Astrocyte (in vitro differentiated cells and primary cell): ENCODE data around the gene ACTG2. TPM values are rescaled to one million over a fixed set of nuclear protein-coding genes. Genes with fewer than 3 reads are reported as not detected.
A peak's percentile ranks its signal among the peaks of the same experiment; 100 is the strongest.

ENCODE experiments used
- DNase-seq: peaks from one replicate; pipeline ENCODE4 v3.0.0-alpha.2; 2010; ENCODE audit warnings: low read depth
- FAIRE-seq: peaks from 2 replicates; lab custom pipeline; 2011; peaks lifted over from hg19 to GRCh38; lab: Jason Lieb, UNC
- H2AFZ ChIP-seq: 2 replicates; pipeline ENCODE4 v1.6.0; 2012; ENCODE audit warnings: low read depth, low read length, inconsistent platforms
- H3K27ac ChIP-seq: 2 replicates; pipeline ENCODE4 v1.5.1; 2011; ENCODE audit warnings: low read depth, low read length, inconsistent platforms
- H3K27me3 ChIP-seq: 2 replicates; pipeline ENCODE4 v1.6.0; 2011; ENCODE audit warnings: low read length, inconsistent platforms; ENCODE audit not compliant: insufficient read depth
- H3K36me3 ChIP-seq: 2 replicates; pipeline ENCODE4 v1.5.1; 2011; ENCODE audit warnings: low read length, inconsistent platforms; ENCODE audit not compliant: insufficient read depth
- H3K4me1 ChIP-seq: 2 replicates; pipeline ENCODE4 v1.5.1; 2011; ENCODE audit warnings: low read length, inconsistent platforms; ENCODE audit not compliant: insufficient read depth
- H3K4me2 ChIP-seq: 2 replicates; pipeline ENCODE4 v1.6.0; 2012; ENCODE audit warnings: low read length, inconsistent platforms
- H3K4me3 ChIP-seq: 2 replicates; pipeline ENCODE4 v1.5.1; 2011; ENCODE audit warnings: low read depth, mild to moderate bottlenecking, low read length, inconsistent platforms; ENCODE audit not compliant: insufficient read depth
- H3K79me2 ChIP-seq: 2 replicates; pipeline ENCODE4 v1.6.0; 2012; ENCODE audit warnings: mild to moderate bottlenecking, low read length, inconsistent platforms; ENCODE audit not compliant: insufficient read depth
- H3K9ac ChIP-seq: 2 replicates; pipeline ENCODE4 v1.6.0; 2012; ENCODE audit warnings: mild to moderate bottlenecking, low read length, inconsistent platforms
- H3K9me3 ChIP-seq: 2 replicates; pipeline ENCODE4 v1.5.1; 2012; ENCODE audit warnings: low read depth, mild to moderate bottlenecking, low read length, inconsistent platforms; ENCODE audit not compliant: insufficient read depth
- H4K20me1 ChIP-seq: 2 replicates; pipeline ENCODE4 v1.6.0; 2012; ENCODE audit warnings: low read length, inconsistent platforms; ENCODE audit not compliant: insufficient read depth
- H3K27ac Mint-ChIP-seq: one replicate; pipeline ENCODE4 v1.8.0; 2021; ENCODE audit warnings: mild to moderate bottlenecking, mixed read lengths; ENCODE audit not compliant: unreplicated experiment
- H3K27me3 Mint-ChIP-seq: one replicate; pipeline ENCODE4 v1.8.0; 2021; ENCODE audit warnings: low read depth, mixed read lengths; ENCODE audit not compliant: unreplicated experiment
- H3K36me3 Mint-ChIP-seq: one replicate; pipeline ENCODE4 v1.8.0; 2021; ENCODE audit warnings: low read depth, mixed read lengths; ENCODE audit not compliant: unreplicated experiment
- H3K4me1 Mint-ChIP-seq: one replicate; pipeline ENCODE4 v1.8.0; 2021; ENCODE audit warnings: low read depth, mixed read lengths; ENCODE audit not compliant: unreplicated experiment
- H3K4me3 Mint-ChIP-seq: one replicate; pipeline ENCODE4 v1.8.0; 2021; ENCODE audit warnings: mild to moderate bottlenecking, moderate library complexity, mixed read lengths; ENCODE audit not compliant: unreplicated experiment
- H3K9me3 Mint-ChIP-seq: one replicate; pipeline ENCODE4 v1.8.0; 2021; ENCODE audit warnings: mild to moderate bottlenecking, mixed read lengths; ENCODE audit not compliant: unreplicated experiment
- CTCF ChIP-seq: IDR thresholded peaks from 2 replicates; pipeline ENCODE4 v1.5.1; 2011; ENCODE audit warnings: low read depth, mild to moderate bottlenecking, inconsistent platforms, low read length, moderate library complexity; ENCODE audit not compliant: insufficient read depth
- EZH2 ChIP-seq: IDR thresholded peaks from 2 replicates; pipeline ENCODE4 v1.6.1; 2012; ENCODE audit warnings: mild to moderate bottlenecking, low read length, inconsistent platforms; ENCODE audit not compliant: insufficient read depth
- total RNA-seq: library from RNA; stranded (reverse); gene quantifications from 2 replicates; pipeline ENCODE4 v1.2.1, GENCODE V29; 2021

ACTG2 gene
- total RNA-seq, 1 donor from 2014 or later, result 298 TPM

GRCh38 chr2:73935641-73936040, 42.8 kb downstream of the ACTG2 start:
- Histone ChIP-seq H3K9me3 (no peaks in the 10 kb centered on the region), H3K9ac (no peak overlapping the region), H3K79me2 (peaks cover 79% of the 10 kb centered on the region), H4K20me1 (peaks cover 93% of the 10 kb centered on the region), H3K36me3 (peaks cover 6% of the 10 kb centered on the region), H3K4me3 (no peak overlapping the region), H3K27me3 (no peaks in the 10 kb centered on the region), H3K4me1 (peaks cover 42% of the 10 kb centered on the region), H2AFZ (no peak overlapping the region), H3K4me2 (no peak overlapping the region), H3K27ac (no peak overlapping the region)
- FAIRE-seq, result no peak
- no peaks in the 10 kb centered on the region for H3K27me3 Mint-ChIP-seq
- no peak for DNase-seq
- H3K36me3 Mint-ChIP-seq, result peaks cover 18% of the 10 kb centered on the region
- no peak overlapping the region for H3K27ac Mint-ChIP-seq
- H3K4me1 Mint-ChIP-seq, result peaks cover 65% of the 10 kb centered on the region
- H3K9me3 Mint-ChIP-seq, result no peaks in the 10 kb centered on the region
- no peak overlapping the region for H3K4me3 Mint-ChIP-seq
- TF ChIP-seq EZH2 (no peak), CTCF (no peak)

DNA sequence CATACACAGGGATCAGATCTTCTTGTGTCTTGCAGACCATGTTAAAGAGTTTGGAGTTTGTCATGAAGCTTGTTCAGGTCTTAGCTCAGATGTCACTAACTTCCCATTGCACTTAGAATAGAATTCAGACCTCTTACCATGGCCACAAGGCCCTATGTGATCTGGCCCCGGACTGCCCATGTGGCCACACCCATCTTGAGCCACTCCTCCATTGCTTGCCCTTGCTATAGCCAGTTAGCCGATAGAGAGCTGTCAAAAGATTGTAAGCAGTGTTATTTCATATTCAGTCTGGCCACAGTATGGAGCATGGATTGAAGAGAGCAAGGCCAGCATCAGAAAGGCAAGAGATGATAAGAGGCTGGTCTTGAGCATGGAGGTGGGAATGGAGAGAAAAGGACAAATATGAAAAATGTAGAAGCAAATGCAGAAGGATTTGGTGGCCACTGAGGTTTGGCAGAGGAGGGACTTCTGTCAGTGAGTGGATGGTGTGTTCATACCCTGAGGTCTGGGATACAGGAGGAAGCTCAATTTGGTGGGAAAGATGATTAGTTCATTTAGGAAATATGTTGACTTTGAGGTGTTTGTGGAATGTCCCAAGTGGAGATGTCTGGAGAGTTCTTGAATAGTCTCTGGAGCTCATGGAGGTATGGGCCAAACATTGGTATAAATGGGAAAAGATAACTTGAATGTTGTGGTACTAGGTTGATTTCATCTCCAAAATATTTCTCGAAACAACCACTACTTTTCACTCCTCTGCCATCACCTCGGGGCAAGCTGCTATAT, 44.5 kb downstream of the ACTG2 start:
- Mint-ChIP-seq H3K36me3 (peaks cover 20% of the 10 kb centered on the region), H3K27me3 (no peaks in the 10 kb centered on the region), H3K27ac (peak overlapping the region; percentile 22), H3K9me3 (no peaks in the 10 kb centered on the region), H3K4me3 (peak overlapping the region; percentile 17), H3K4me1 (peaks cover 60% of the 10 kb centered on the region)
- no peak overlapping the region for H3K4me3 ChIP-seq
- TF ChIP-seq EZH2, result no peak
- TF ChIP-seq CTCF, result no peak
- peaks cover 76% of the 10 kb centered on the region for H3K79me2 ChIP-seq
- H3K4me1 ChIP-seq, result peaks cover 32% of the 10 kb centered on the region
- H3K36me3 ChIP-seq, result peaks cover 6% of the 10 kb centered on the region
- H3K27ac ChIP-seq, result no peak overlapping the region
- peak overlapping the region; percentile 12 for H3K4me2 ChIP-seq
- peaks cover 91% of the 10 kb centered on the region for H4K20me1 ChIP-seq
- DNase-seq (peak; percentile 84), FAIRE-seq (no peak)
- H3K9ac ChIP-seq, result no peak overlapping the region
- no peak overlapping the region for H2AFZ ChIP-seq
- H3K27me3 ChIP-seq, result no peaks in the 10 kb centered on the region
- no peaks in the 10 kb centered on the region for H3K9me3 ChIP-seq

- H3K4me1 Mint-ChIP-seq, result peaks cover 54% of the 10 kb centered on the region
- no peak for FAIRE-seq
- Histone ChIP-seq H3K9me3 (no peaks in the 10 kb centered on the region), H3K4me2 (no peak overlapping the region), H3K4me3 (no peak overlapping the region), H3K79me2 (peaks cover 76% of the 10 kb centered on the region), H3K27me3 (no peaks in the 10 kb centered on the region), H3K4me1 (peaks cover 28% of the 10 kb centered on the region), H2AFZ (no peak overlapping the region), H4K20me1 (peaks cover 89% of the 10 kb centered on the region), H3K36me3 (peaks cover 6% of the 10 kb centered on the region), H3K27ac (no peak overlapping the region), H3K9ac (no peak overlapping the region)
- no peaks in the 10 kb centered on the region for H3K27me3 Mint-ChIP-seq
- H3K4me3 Mint-ChIP-seq, result no peak overlapping the region
- TF ChIP-seq EZH2, result no peak
- TF ChIP-seq CTCF, result no peak
- H3K27ac Mint-ChIP-seq, result peak overlapping the region; percentile 8
- no peaks in the 10 kb centered on the region for H3K9me3 Mint-ChIP-seq
- peaks cover 20% of the 10 kb centered on the region for H3K36me3 Mint-ChIP-seq
- no peak for DNase-seq
Observed at GRCh38 chr2:73937899-73938298, 45.1 kb downstream of the ACTG2 start.
